HCT116 (cell line): ENCODE results near the gene TOR4A.

Experiments used
- EZH2 ChIP-seq: fragments of 200-600 bp; sonication (generic); IDR thresholded peaks from 2 replicates; pipeline ENCODE4 v1.6.1; 2017; ENCODE audit warnings: antibody characterized with exemption, mixed run types
- EZH2phosphoT487 ChIP-seq: fragments of 200-600 bp; IDR thresholded peaks from 2 replicates; pipeline ENCODE4 v1.6.1; 2018; ENCODE audit warnings: antibody characterized with exemption, borderline replicate concordance
- POLR2A ChIP-seq: IDR thresholded peaks from 2 replicates; pipeline ENCODE4 v1.7.0; 2011; ENCODE audit warnings: borderline replicate concordance; ENCODE audit not compliant: insufficient read depth, insufficient read length; ENCODE audit errors: extremely low read depth
- POLR2AphosphoS5 ChIP-seq: IDR thresholded peaks from 2 replicates; pipeline ENCODE4 v1.6.1; 2011; ENCODE audit warnings: mild to moderate bottlenecking, low read depth, low read length, moderate library complexity
- RAD21 ChIP-seq: IDR thresholded peaks from 2 replicates; pipeline ENCODE4 v1.6.1; 2012; ENCODE audit warnings: low read depth, mild to moderate bottlenecking
- SRF ChIP-seq: IDR thresholded peaks from 2 replicates; pipeline ENCODE4 v1.6.1; 2012; ENCODE audit warnings: low read depth
- TCF7L2 ChIP-seq: IDR thresholded peaks from 2 replicates; pipeline ENCODE4 v1.7.0; 2011; ENCODE audit warnings: borderline replicate concordance, inconsistent platforms; ENCODE audit not compliant: insufficient read depth, insufficient read length; ENCODE audit errors: extremely low read depth
- YY1 ChIP-seq: IDR thresholded peaks from 2 replicates; pipeline ENCODE4 v1.6.1; 2011; ENCODE audit warnings: low read length, low read depth, moderate library complexity, mild to moderate bottlenecking; ENCODE audit not compliant: insufficient replicate concordance; ENCODE audit errors: extremely low read depth
- TF ChIP-seq, protein P1 (sequence below), 3 experiments: fragments of 200-600 bp in 1 of 3; sonication (generic) in 1 of 3; IDR thresholded peaks in 2 of 3; conservative IDR thresholded peaks in 1 of 3; 2 replicates each; pipeline ENCODE4 v1.5.1; 2012 to 2017; ENCODE audit warnings: low read depth in 2 of 3, low read length in 2 of 3, antibody characterized with exemption in 1 of 3, borderline replicate concordance in 1 of 3, control low read depth in 1 of 3, mild to moderate bottlenecking in 1 of 3, mixed read lengths in 1 of 3, mixed run types in 1 of 3, moderate library complexity in 1 of 3; ENCODE audit not compliant: insufficient read depth in 1 of 3

DNA sequence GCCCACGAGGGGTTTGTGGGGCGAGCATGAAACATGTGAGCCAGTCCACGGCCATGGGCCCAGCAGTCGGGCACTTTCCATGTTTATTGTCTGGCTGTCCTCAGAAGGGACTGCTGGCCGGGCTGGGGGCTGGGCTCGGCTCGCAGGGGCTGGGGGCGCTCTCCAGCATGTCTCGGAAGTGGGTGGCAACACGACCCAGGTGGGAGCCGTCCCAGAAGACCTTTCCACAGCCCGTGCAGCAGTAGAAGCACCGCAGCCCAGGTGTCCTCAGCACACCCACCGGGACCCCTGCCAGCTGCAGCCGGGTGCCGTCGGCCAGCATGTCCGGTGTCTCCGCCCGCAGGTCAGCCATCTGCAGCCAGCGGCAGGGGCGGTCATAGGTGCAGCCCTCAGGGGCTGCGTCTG lies 29.3 kb downstream of the TOR4A start:
- TF ChIP-seq EZH2 (no peak), SRF (no peak), RAD21 (no peak), POLR2A (no peak), YY1 (no peak), TCF7L2 (no peak), EZH2phosphoT487 (no peak), POLR2AphosphoS5 (no peak)
- TF ChIP-seq, protein P1, sequence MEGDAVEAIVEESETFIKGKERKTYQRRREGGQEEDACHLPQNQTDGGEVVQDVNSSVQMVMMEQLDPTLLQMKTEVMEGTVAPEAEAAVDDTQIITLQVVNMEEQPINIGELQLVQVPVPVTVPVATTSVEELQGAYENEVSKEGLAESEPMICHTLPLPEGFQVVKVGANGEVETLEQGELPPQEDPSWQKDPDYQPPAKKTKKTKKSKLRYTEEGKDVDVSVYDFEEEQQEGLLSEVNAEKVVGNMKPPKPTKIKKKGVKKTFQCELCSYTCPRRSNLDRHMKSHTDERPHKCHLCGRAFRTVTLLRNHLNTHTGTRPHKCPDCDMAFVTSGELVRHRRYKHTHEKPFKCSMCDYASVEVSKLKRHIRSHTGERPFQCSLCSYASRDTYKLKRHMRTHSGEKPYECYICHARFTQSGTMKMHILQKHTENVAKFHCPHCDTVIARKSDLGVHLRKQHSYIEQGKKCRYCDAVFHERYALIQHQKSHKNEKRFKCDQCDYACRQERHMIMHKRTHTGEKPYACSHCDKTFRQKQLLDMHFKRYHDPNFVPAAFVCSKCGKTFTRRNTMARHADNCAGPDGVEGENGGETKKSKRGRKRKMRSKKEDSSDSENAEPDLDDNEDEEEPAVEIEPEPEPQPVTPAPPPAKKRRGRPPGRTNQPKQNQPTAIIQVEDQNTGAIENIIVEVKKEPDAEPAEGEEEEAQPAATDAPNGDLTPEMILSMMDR (IDR thresholded peaks at IDR 0.05 in 2 of 3, conservative IDR thresholded peaks at IDR 0.05 in 1 of 3; ENCODE audit: borderline replicate concordance in 1 of 3, insufficient read depth in 1 of 3, low read depth in 2 of 3, low read length in 2 of 3), result no peak
